AG09309 (cell line): ENCODE results near the gene ARHGAP22.

Experiments
- DNase-seq: peaks from one replicate; pipeline ENCODE4 v3.0.0-alpha.2; 2010; ENCODE audit warnings: low read depth
- H3K4me3 ChIP-seq: 2 replicates; pipeline ENCODE4 v1.5.1; 2011; ENCODE audit warnings: mild to moderate bottlenecking, low read depth, low read length, moderate library complexity; ENCODE audit not compliant: control insufficient read depth
- CTCF ChIP-seq: IDR thresholded peaks from 2 replicates; pipeline ENCODE4 v1.5.1; 2011; ENCODE audit warnings: mild to moderate bottlenecking, low read depth, low read length, inconsistent platforms; ENCODE audit not compliant: insufficient read depth, control insufficient read depth; ENCODE audit errors: missing control alignments

Gene ARHGAP22

GRCh38 chr10:48511066-48511874 is 93.6 kb downstream of the ARHGAP22 start:
- DNase-seq = no peak
- TF ChIP-seq CTCF = no peak
- no peak overlapping the region for H3K4me3 ChIP-seq

- DNase-seq = no peak
- no peak overlapping the region for H3K4me3 ChIP-seq
- TF ChIP-seq CTCF = peak; percentile 48
These were observed 94.7 kb downstream of the ARHGAP22 start for GRCh38 chr10:48509974-48510692.

GRCh38 chr10:48508791-48509772 is 95.8 kb downstream of the ARHGAP22 start:
- no peak for DNase-seq
- H3K4me3 ChIP-seq = no peak overlapping the region
- no peak for TF ChIP-seq CTCF

GRCh38 chr10:48507933-48508790 is 96.7 kb downstream of the ARHGAP22 start:
- DNase-seq = no peak
- no peak overlapping the region for H3K4me3 ChIP-seq
- TF ChIP-seq CTCF = no peak

- no peak for TF ChIP-seq CTCF
- no peak for DNase-seq
These were observed 97.4 kb downstream of the ARHGAP22 start for GRCh38 chr10:48507494-48507893.

More at GRCh38 chr10:48507494-48507893, 97.4 kb downstream of the ARHGAP22 start:
- no peak overlapping the region for H3K4me3 ChIP-seq
